ENCODE measurements around the gene CUL4A. TPM values are rescaled to one million over a fixed set of nuclear protein-coding genes. Genes with fewer than 3 reads are reported as not detected.

CUL4A gene
- total RNA-seq, 4 donors from 2014 or later, result 232 to 319 (median 234) TPM

DNA sequence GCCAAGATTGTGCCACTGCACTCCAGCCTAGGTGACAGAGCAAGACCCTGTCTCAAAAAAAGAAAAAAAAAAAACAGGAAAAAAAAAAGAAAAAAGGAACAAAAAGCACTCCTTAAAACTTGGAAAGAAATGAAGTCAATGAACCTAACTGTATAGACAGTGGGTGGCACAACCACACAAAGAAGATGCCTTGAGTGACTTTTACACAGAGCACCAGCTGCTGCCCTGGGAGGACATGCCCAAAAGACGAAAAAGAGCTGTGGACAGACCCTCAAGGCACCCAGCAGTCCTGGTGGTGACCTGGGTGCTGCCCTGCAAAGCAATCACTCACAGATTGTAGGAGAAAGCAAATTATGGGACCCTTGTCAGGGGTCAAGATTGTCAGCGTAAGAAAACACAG is 81.7 kb downstream of the CUL4A start:
- Histone ChIP-seq H3K9me3 (no peaks in the 10 kb centered on the region), H3K27ac (peak overlapping the region; percentile 86 to 95 (median 88)), H3K4me1 (peaks cover 16 to 22% of the 10 kb centered on the region in 2 donors), H3K27me3 (no peaks in the 10 kb centered on the region), H3K4me3 (no peak overlapping the region), H3K36me3 (no peaks in the 10 kb centered on the region)
- no peak for DNase-seq
- ATAC-seq, result no peak
- intact Hi-C loops (cut with DNase I; ENCODE audit: low total_unique reads) (loop anchor here (2.0 to 10.0 kb wide), 2 partner anchors 16 to 136 kb away; partner anchors contain the start of gene PROZ), in situ Hi-C loops (cut with MboI; ENCODE audit: low sequenced_read_pairs in 4 of 4) (loop anchor here in 3 of 4 donors (5.0 to 25.0 kb wide), 4 partner anchors 76 to 164 kb away; partner anchors contain the start of gene ADPRHL1 (in 1 of the 3))
- no peak for TF ChIP-seq POLR2A (IDR thresholded peaks at IDR 0.05)
- TF ChIP-seq, protein P1, sequence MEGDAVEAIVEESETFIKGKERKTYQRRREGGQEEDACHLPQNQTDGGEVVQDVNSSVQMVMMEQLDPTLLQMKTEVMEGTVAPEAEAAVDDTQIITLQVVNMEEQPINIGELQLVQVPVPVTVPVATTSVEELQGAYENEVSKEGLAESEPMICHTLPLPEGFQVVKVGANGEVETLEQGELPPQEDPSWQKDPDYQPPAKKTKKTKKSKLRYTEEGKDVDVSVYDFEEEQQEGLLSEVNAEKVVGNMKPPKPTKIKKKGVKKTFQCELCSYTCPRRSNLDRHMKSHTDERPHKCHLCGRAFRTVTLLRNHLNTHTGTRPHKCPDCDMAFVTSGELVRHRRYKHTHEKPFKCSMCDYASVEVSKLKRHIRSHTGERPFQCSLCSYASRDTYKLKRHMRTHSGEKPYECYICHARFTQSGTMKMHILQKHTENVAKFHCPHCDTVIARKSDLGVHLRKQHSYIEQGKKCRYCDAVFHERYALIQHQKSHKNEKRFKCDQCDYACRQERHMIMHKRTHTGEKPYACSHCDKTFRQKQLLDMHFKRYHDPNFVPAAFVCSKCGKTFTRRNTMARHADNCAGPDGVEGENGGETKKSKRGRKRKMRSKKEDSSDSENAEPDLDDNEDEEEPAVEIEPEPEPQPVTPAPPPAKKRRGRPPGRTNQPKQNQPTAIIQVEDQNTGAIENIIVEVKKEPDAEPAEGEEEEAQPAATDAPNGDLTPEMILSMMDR (IDR thresholded peaks at IDR 0.05 in 4 of 5, conservative IDR thresholded peaks at IDR 0.05 in 1 of 5), result no peak

GRCh38 chr13:113292021-113292862 is 82.8 kb downstream of the CUL4A start:
- ATAC-seq (peak; percentile 57 to 71), DNase-seq (peak; percentile 34 to 78)
- Histone ChIP-seq H3K4me3 (peak overlapping the region; percentile 42 to 69 (median 51)), H3K4me1 (peaks cover 19 to 28% of the 10 kb centered on the region in 2 donors), H3K27me3 (no peaks in the 10 kb centered on the region), H3K27ac (peak overlapping the region; percentile 86 to 95 (median 88)), H3K36me3 (no peaks in the 10 kb centered on the region), H3K9me3 (no peaks in the 10 kb centered on the region)
- in situ Hi-C loops (cut with MboI; ENCODE audit: low sequenced_read_pairs in 4 of 4), result loop anchor here in 3 of 4 donors (5.0 to 25.0 kb wide), 4 partner anchors 77 to 163 kb away; partner anchors contain the start of gene ADPRHL1 (in 1 of the 3)
- TF ChIP-seq, protein P1 (IDR thresholded peaks at IDR 0.05 in 4 of 5, conservative IDR thresholded peaks at IDR 0.05 in 1 of 5), result no peak
- TF ChIP-seq POLR2A (IDR thresholded peaks at IDR 0.05), result peak; percentile 10 to 64
- intact Hi-C loops (cut with DNase I; ENCODE audit: low total_unique reads), result loop anchor here (10.0 kb wide), 1 partner anchor 137 kb away; the partner anchor contains the start of gene PROZ

- H3K27me3 ChIP-seq, result no peaks in the 10 kb centered on the region
- intact Hi-C loops (cut with DNase I; ENCODE audit: low total_unique reads), result loop anchor here (10.0 kb wide), 1 partner anchor 139 kb away; the partner anchor contains the start of gene PROZ
- ATAC-seq (no peak), DNase-seq (no peak)
- in situ Hi-C loops (cut with MboI; ENCODE audit: low sequenced_read_pairs in 4 of 4), result loop anchor here in 3 of 4 donors (5.0 to 25.0 kb wide), 4 partner anchors 79 to 161 kb away; partner anchors contain the start of gene ADPRHL1 (in 1 of the 3)
- H3K4me1 ChIP-seq, result peaks cover 28 to 36% of the 10 kb centered on the region in 2 donors
- H3K27ac ChIP-seq, result peak overlapping the region in 2 of 4 donors; percentile 88 to 95
- H3K9me3 ChIP-seq, result no peaks in the 10 kb centered on the region
- H3K36me3 ChIP-seq, result no peaks in the 10 kb centered on the region
- TF ChIP-seq POLR2A (IDR thresholded peaks at IDR 0.05), result no peak
- TF ChIP-seq, protein P1 (IDR thresholded peaks at IDR 0.05 in 4 of 5, conservative IDR thresholded peaks at IDR 0.05 in 1 of 5), result no peak
- no peak overlapping the region for H3K4me3 ChIP-seq
These were observed 84.3 kb downstream of the CUL4A start for GRCh38 chr13:113293686-113294085.

- H3K4me1 ChIP-seq, result peaks cover 42 to 57% of the 10 kb centered on the region in 2 donors
- ATAC-seq, result no peak
- DNase-seq, result no peak
- H3K27ac ChIP-seq, result peak overlapping the region; percentile 91 to 98 (median 94)
- no peaks in the 10 kb centered on the region for H3K27me3 ChIP-seq
- in situ Hi-C loops (cut with MboI; ENCODE audit: low sequenced_read_pairs in 4 of 4), result loop anchor here in 3 of 4 donors (10.0 to 25.0 kb wide), 3 partner anchors 81 to 159 kb away; partner anchors contain the start of gene ADPRHL1 (in 1 of the 3)
- no peaks in the 10 kb centered on the region for H3K36me3 ChIP-seq
- TF ChIP-seq POLR2A (IDR thresholded peaks at IDR 0.05), result no peak
- TF ChIP-seq, protein P1 (IDR thresholded peaks at IDR 0.05 in 4 of 5, conservative IDR thresholded peaks at IDR 0.05 in 1 of 5), result no peak
- intact Hi-C loops (cut with DNase I; ENCODE audit: low total_unique reads), result loop anchor here (2.0 to 10.0 kb wide), 4 partner anchors 97 to 195 kb away; partner anchors contain the start of genes ADPRHL1, DCUN1D2 and PROZ
- H3K4me3 ChIP-seq, result no peak overlapping the region
- no peaks in the 10 kb centered on the region for H3K9me3 ChIP-seq
These were observed 86.4 kb downstream of the CUL4A start for GRCh38 chr13:113295776-113296175.
